Measurements from ENCODE around the gene AGAP9. TPM values are rescaled to one million over a fixed set of nuclear protein-coding genes. Genes with fewer than 3 reads are reported as not detected.
"Not testable (repeated sequence)": the region's sequence is repeated elsewhere in the genome, so short reads cannot be mapped to it uniquely, and the experiment has no call there.

AGAP9 gene
- total RNA-seq, 1 experiment from 2014 or later = 1.7 TPM

DNA sequence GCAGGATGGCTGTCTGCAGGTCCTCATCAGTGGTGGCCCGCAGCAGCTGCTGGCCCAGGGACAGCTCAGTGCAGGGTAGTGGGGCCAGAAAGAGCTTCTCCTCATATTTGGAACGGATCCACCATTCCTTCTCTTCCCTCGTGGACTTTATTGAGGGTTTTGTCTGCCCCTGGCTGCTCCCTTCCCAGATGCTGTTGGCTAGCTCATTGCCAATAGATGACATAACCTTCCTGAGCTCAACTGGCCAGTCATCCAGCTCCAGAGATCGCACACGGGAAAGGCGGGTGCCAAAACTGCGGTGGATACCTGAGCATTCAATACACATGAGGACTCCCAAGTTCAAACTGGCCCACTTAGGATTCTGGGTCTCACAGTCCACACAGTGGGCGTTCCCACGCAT is 21.1 kb downstream of the AGAP9 start:
- DNase-seq, H3K9me3 ChIP-seq, H3K27me3 ChIP-seq, H3K4me3 ChIP-seq, H3K36me3 ChIP-seq: not testable (repeated sequence)

DNA sequence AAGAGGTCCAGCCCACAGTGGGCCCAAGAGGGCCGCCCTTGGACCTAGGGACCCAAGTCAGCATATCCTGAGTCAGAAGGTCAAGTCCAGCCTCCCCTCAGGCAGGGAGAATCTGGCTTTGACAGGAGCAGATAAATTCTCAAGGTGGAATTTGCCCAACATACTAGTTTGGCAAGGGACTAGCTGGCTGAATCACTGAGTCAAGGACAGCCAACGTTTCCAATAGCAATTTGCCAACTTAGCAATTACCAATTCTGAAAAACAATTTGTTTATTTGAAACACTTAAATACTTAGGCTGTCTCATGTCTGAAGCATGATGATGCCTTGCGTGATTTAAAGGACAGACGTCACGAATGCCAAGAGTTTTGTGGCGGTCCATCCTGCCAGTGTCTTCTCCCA is 29.2 kb downstream of the AGAP9 start:
- not testable (repeated sequence) for H3K27me3 ChIP-seq, H3K4me3 ChIP-seq, H3K9me3 ChIP-seq, H3K36me3 ChIP-seq
- peak; percentile 53 for DNase-seq

DNA sequence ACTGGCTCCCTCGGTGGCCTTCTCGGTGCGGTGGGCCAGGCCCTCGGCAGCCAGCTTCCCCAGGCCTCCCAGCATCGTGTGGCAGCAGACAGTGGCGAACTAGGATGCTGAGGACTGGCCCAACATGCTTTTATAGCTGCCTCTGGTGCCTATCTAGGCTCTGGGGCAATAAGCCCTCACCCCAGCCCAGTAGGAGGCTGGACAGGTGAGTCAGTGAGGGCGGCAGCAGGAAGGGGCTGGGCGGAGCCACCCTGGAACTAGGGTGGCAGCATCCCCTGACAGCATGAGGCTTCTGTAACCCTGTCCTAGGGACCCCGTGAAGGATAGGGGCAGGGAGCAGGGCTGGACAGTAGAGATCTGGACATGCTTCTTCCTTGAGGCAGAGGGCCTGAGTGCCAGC is 31.8 kb downstream of the AGAP9 start, which contains the start of gene FAM25G:
TSS of gene FAM25G (minus strand) at position 101 of the 400 bp plus-strand sequence. CDS start at position 75, 26 bp downstream.
- not testable (repeated sequence) for H3K36me3 ChIP-seq, DNase-seq, H3K27me3 ChIP-seq, H3K9me3 ChIP-seq, H3K4me3 ChIP-seq

DNA sequence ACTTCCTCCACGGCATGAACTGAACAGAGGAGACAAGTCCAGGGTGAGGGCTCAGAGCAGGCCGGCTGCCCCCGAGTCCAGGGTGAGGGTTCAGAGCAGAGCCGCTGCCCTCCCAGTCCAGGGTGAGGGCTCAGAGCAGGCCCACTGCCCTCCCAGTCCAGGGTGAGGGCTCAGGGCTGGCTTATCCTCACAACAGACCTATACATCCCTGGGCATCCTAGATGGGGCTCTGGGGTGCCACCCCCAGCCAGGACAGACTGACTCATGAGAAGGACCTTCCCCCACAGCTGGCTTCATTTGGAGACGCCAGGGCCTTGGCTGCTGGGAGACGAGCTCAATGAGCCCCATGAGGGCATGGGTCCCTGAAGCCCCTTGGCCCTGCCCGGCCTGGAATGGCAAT is 33.8 kb downstream of the AGAP9 start:
- not testable (repeated sequence) for H3K36me3 ChIP-seq, H3K27me3 ChIP-seq, H3K4me3 ChIP-seq, DNase-seq, H3K9me3 ChIP-seq

GRCh38 chr10:47485943-47486342 is 37.5 kb downstream of the AGAP9 start:
- not testable (repeated sequence) for DNase-seq

GRCh38 chr10:47484786-47485185 is 38.7 kb downstream of the AGAP9 start:
- not testable (repeated sequence) for H3K36me3 ChIP-seq, H3K4me3 ChIP-seq, H3K9me3 ChIP-seq, H3K27me3 ChIP-seq, DNase-seq

More at GRCh38 chr10:47485943-47486342, 37.5 kb downstream of the AGAP9 start:
- H3K9me3 ChIP-seq, H3K27me3 ChIP-seq, H3K36me3 ChIP-seq, H3K4me3 ChIP-seq: not testable (repeated sequence)

DNA sequence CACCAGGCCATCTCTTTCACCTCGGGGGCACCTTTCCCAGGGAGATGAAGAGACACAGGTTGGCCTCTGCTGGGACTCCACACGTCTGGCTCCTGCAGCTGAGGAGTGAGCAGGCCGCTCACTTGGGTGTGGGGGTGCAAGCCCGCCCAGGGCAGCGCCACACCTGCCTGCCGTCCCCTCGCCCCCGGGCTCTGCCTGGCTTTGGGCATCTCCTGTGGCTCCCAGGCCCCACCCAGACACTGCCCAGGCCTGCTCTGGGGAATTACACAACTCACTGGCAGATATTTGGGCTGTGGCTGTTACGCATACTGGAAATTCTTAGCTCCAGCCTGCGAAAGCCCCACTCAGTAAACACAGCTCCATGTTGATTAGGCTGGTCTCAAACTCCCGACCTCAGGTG is 39.5 kb downstream of the AGAP9 start, which contains the start of gene ANXA8:
TSS of gene ANXA8 (minus strand) at position 193 of the 400 bp plus-strand sequence. CDS start at position 11, 182 bp downstream.
- H3K4me3 ChIP-seq, H3K27me3 ChIP-seq, H3K9me3 ChIP-seq, H3K36me3 ChIP-seq, DNase-seq: not testable (repeated sequence)

- not testable (repeated sequence) for H3K36me3 ChIP-seq, H3K9me3 ChIP-seq, H3K27me3 ChIP-seq, H3K4me3 ChIP-seq, DNase-seq
Observed at GRCh38 chr10:47482367-47482766, 41.1 kb downstream of the AGAP9 start.

GRCh38 chr10:47481768-47482181 is 41.7 kb downstream of the AGAP9 start:
- not testable (repeated sequence) for H3K27me3 ChIP-seq, H3K36me3 ChIP-seq, H3K4me3 ChIP-seq, H3K9me3 ChIP-seq
- peak; percentile 33 for DNase-seq

DNA sequence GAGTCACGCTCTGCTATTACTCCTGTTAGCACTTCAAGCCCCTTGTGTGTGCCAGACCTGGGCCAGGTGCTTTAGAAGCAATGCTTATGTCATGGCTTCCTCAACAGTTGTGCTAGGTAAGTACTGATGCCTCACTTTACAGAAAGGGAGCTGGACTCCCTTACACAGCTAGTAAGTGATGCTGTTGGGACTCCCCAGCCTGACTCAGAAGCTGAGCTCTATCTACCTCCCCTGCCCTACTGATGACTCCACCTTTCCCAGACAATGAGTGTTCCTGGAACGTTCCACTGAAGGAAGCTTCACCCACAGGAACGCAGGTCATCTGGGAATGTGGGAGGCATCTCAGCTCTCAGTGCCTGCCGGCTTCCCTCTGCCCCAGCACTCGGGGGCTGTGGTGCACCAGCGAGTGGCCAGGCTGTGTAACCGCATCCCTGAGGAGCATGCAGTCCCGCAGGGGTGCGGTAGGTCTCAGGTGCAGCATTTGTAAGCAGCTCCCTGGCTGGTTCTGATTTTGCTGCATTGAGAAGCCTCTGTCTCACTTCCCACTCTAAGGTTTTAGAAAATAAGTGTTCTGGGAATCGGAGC is 42.2 kb downstream of the AGAP9 start:
- not testable (repeated sequence) for H3K9me3 ChIP-seq, H3K36me3 ChIP-seq, H3K4me3 ChIP-seq, H3K27me3 ChIP-seq
- peak; percentile 50 for DNase-seq

DNA sequence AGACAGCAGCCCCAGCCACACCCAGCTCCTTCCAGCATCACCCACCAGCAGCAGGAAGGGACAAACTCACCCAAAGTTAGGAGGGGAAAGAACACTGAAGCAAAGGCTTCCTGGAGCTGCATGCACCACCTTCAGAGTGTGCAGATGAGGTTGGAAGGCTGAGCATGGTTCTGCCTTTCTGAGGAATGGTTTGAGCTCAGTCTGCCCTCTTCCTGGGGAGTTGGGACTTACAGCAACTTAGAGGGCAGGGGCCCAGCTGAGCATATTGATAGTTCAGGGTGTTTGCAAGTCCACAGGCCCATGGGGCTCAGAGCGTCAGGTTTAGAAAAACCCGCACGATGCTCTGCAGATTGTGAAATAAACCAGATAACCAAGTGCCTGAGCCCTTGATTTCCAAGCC is 43.3 kb downstream of the AGAP9 start:
- H3K36me3 ChIP-seq, H3K27me3 ChIP-seq, H3K4me3 ChIP-seq, DNase-seq, H3K9me3 ChIP-seq: not testable (repeated sequence)

DNA sequence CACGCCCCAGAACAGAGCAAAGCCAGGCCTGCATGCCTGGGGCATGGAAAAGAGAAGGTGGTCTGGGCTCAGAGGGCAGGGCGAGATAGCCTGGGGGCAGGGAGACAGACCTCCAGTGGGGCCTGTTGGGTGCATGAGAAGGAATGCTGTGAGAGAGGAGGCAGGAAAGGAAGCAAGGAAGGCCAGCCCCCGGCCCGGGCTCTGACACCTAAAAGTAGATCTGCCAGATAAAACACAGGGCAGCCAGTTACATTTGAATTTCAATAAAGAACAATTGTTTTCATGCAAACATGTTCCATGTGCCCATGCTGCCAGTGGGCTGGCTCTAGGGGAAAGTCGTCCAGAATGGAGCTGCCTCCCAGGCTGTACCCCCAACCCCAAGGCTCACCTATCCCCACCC is 45.3 kb downstream of the AGAP9 start:
- H3K27me3 ChIP-seq, H3K9me3 ChIP-seq, DNase-seq, H3K4me3 ChIP-seq, H3K36me3 ChIP-seq: not testable (repeated sequence)

DNA sequence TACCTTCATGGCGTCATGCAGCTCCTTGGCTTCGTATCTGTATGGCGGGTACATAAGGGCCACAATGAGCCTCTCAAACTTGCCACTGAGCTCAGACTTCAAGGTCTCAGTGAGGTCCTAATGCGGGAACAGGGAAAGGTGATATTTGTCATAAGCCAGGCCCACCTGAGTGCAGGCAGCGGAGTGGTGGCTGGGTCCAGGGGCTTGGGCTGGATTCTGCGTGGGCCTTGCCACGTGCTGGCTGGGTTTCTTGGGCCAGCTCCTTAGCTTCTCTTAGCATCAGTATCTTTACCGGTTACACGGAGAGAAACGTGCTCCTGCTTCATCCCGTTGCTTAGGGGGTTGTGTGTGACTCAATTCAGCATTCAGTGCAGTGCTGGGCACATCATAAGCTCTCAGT is 46.4 kb downstream of the AGAP9 start:
- H3K36me3 ChIP-seq, DNase-seq, H3K4me3 ChIP-seq, H3K9me3 ChIP-seq, H3K27me3 ChIP-seq: not testable (repeated sequence)

- H3K27me3 ChIP-seq, H3K9me3 ChIP-seq, H3K36me3 ChIP-seq, DNase-seq, H3K4me3 ChIP-seq: not testable (repeated sequence)
Observed at GRCh38 chr10:47475101-47475500, 48.3 kb downstream of the AGAP9 start.

GRCh38 chr10:47473516-47473915 is 49.9 kb downstream of the AGAP9 start:
- H3K27me3 ChIP-seq, DNase-seq, H3K36me3 ChIP-seq, H3K9me3 ChIP-seq, H3K4me3 ChIP-seq: not testable (repeated sequence)

- H3K36me3 ChIP-seq, H3K9me3 ChIP-seq, H3K4me3 ChIP-seq, DNase-seq, H3K27me3 ChIP-seq: not testable (repeated sequence)
Observed at GRCh38 chr10:47472647-47473046, 50.8 kb downstream of the AGAP9 start.

DNA sequence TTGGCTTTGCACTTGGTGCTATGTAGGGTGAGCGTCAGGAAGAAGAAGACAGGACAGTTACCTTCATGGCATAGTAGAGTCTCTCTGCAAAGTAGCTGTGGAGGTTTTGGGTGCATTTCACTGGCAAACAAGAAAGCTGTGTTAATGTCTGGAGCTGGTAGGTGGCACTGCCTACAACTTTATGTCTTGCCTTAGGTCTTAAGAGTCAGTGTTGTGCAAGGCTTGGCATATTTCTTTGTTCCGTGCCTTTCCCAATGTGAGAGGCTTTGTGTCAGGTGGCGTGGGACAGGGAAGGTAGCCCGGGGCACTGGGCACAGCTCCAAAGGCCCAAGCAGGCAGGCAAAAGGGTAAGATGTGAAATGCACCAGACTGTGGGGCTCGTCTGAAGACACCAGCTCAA is 51.4 kb downstream of the AGAP9 start:
- H3K9me3 ChIP-seq, DNase-seq, H3K4me3 ChIP-seq, H3K36me3 ChIP-seq, H3K27me3 ChIP-seq: not testable (repeated sequence)

DNA sequence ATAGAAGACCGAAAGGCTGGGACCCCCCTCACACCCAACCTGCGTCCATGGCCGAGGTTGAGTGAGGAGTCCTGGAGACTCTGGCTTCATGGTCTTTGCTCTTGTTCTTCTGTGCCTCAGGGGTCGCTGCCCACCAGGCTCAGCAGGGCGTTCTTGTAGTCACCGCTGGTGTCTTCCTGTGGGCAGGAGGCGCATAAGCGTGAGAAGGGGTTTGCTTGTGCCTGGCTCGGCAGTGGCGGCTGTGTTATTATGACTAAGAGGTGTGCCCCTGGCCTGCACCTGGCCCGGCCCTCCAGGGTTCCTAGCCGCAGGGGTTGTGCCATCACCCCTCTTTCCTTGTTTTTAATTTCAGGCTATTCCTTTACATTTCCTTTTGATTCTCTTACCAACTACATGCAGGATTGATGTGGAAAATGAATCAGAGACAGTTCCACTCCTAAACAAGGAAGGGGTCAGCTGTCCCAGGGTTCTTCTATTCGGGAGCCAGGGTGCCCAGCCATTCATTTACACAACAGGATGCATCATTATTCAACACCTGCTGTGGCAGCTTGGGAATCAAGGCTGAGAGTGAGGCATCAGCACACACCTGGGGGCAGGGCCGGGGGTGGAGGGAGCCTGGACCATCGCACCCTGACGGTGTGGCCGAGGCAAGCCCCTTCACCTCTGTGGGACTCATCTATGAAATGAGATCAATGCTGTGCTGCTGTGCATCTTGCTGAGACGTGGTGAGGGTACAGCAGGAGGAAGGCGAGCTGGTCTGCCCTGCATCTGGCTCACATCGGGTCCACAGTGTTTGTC is 54.5 kb downstream of the AGAP9 start:
- H3K36me3 ChIP-seq, H3K4me3 ChIP-seq, DNase-seq, H3K9me3 ChIP-seq, H3K27me3 ChIP-seq: not testable (repeated sequence)

Data from MG63 (cell line).